ENCODE measurements around the gene SBSN. TPM values are rescaled to one million over a fixed set of nuclear protein-coding genes. Genes with fewer than 3 reads are reported as not detected.

SBSN gene
- total and polyA plus RNA-seq, 4 donors: 0.08 to 0.39 (median 0.09) TPM; not detected in 1

DNA sequence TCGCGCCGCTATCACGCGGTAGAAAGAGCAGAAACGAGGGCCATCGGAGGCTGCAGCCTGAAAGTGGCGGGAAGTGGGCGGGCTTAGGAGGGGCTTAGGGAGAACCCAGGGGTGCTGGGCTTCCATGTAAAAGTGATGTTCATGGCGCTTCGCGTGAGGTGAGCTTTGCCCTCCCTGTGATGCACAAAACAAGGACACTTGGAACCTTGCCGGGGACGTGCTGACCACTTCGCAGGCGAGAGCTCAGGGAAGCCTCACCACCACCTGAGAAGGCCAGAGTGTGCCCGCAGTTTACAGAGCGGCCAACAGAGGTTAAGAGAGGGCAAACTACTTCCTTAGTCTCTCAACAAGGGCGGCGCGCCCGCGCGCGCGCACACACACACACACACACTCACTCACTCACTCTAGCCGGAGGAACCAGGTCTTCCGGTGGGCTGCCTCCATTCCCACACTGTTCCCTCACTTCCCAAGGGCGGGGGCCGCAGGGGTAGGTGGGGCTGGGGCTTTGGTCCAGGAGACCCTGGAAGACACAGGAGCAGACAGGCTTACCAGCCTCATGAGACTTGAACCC is 5.8 kb upstream of the SBSN start:
- Histone ChIP-seq H3K4me1 (ENCODE audit: control insufficient read depth in 5 of 5, insufficient read depth in 5 of 5, low read length in 5 of 5) (peaks cover 0 to 7% (median 5%) of the 10 kb centered on the region in 5 donors), H3K27ac (ENCODE audit: low read depth in 1 of 2, low read length in 1 of 2) (no peak overlapping the region), H3K27me3 (ENCODE audit: control insufficient read depth in 3 of 3, insufficient read depth in 3 of 3, low read length in 2 of 3) (peaks cover 3 to 32% (median 8%) of the 10 kb centered on the region in 3 donors), H3K9me3 (ENCODE audit: control insufficient read depth in 4 of 4, insufficient read depth in 3 of 4, low read length in 3 of 4) (peaks cover 0 to 1% (median 0%) of the 10 kb centered on the region in 4 donors), H3K36me3 (ENCODE audit: control insufficient read depth in 4 of 4, insufficient read depth in 4 of 4, low read length in 4 of 4) (no peaks in the 10 kb centered on the region), H3K4me3 (no peak overlapping the region), H3K9ac (ENCODE audit: insufficient read depth in 1 of 2, low read length in 2 of 2) (no peak overlapping the region)
- WGBS, 2 donors: 1 to 2% methylated on average over 30 of the region's 30 CpGs
- TF ChIP-seq, protein P1, sequence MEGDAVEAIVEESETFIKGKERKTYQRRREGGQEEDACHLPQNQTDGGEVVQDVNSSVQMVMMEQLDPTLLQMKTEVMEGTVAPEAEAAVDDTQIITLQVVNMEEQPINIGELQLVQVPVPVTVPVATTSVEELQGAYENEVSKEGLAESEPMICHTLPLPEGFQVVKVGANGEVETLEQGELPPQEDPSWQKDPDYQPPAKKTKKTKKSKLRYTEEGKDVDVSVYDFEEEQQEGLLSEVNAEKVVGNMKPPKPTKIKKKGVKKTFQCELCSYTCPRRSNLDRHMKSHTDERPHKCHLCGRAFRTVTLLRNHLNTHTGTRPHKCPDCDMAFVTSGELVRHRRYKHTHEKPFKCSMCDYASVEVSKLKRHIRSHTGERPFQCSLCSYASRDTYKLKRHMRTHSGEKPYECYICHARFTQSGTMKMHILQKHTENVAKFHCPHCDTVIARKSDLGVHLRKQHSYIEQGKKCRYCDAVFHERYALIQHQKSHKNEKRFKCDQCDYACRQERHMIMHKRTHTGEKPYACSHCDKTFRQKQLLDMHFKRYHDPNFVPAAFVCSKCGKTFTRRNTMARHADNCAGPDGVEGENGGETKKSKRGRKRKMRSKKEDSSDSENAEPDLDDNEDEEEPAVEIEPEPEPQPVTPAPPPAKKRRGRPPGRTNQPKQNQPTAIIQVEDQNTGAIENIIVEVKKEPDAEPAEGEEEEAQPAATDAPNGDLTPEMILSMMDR (IDR thresholded peaks at IDR 0.05; ENCODE audit: control extremely low read depth, extremely low read depth): no peak
- DNase-seq (peak; percentile 38 to 73 (median 64)), ATAC-seq (ENCODE audit: insufficient read depth, low FRiP score) (no peak)

DNA sequence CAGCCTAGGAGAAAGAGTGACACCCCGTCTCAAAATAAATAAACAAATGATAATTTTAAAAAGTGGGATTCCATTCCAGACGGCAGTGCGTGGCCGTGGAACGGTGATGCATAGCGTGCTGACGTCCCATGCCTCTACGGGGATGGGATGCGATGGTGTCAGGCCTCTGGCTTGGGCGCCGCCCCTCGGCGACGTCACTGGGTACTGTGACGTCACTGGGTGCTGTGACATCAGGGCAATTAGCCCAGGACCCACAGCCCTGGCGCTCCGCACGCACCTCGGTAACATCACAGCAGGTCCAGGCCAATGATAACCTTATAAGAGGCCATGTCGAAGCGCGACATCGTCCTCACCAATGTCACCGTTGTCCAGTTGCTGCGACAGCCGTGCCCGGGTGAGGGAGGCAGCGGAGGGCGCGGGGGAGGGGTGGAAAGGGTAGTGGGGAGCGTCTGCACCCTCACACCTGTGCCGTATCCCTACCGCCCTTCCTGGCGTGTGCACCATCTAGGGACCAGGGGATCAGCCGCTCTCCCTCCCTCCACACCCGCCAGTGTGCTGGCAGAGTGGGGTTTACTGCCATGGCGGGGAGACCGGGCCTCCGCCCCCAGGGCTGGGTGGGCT is 5.2 kb upstream of the SBSN start, which contains the start of gene GAPDHS:
GAPDHS (plus strand) TSS at position 256 of the 621 bp plus-strand sequence; CDS start at position 328, 72 bp downstream.
- H3K4me3 ChIP-seq: no peak within 1 kb of the TSS
- H3K4me1 ChIP-seq (ENCODE audit: control insufficient read depth in 5 of 5, insufficient read depth in 5 of 5, low read length in 5 of 5): peaks cover 0 to 7% (median 5%) of the 10 kb centered on the region in 5 donors
- no peak for ATAC-seq (ENCODE audit: insufficient read depth, low FRiP score)
- TF ChIP-seq, protein P1 (IDR thresholded peaks at IDR 0.05; ENCODE audit: control extremely low read depth, extremely low read depth): no peak
- H3K27ac ChIP-seq (ENCODE audit: low read depth in 1 of 2, low read length in 1 of 2): no peak within 1 kb of the TSS
- peaks cover 0 to 1% (median 0%) of the 10 kb centered on the region in 4 donors for H3K9me3 ChIP-seq (ENCODE audit: control insufficient read depth in 4 of 4, insufficient read depth in 3 of 4, low read length in 3 of 4)
- H3K9ac ChIP-seq (ENCODE audit: insufficient read depth in 1 of 2, low read length in 2 of 2): no peak within 1 kb of the TSS
- no peak for DNase-seq
- WGBS, 2 donors: 37 to 41% methylated on average over 39 of the region's 39 CpGs
- H3K27me3 ChIP-seq (ENCODE audit: control insufficient read depth in 3 of 3, insufficient read depth in 3 of 3, low read length in 2 of 3): peaks cover 3 to 32% (median 8%) of the 10 kb centered on the region in 3 donors
- H3K36me3 ChIP-seq (ENCODE audit: control insufficient read depth in 4 of 4, insufficient read depth in 4 of 4, low read length in 4 of 4): no peaks in the 10 kb centered on the region

DNA sequence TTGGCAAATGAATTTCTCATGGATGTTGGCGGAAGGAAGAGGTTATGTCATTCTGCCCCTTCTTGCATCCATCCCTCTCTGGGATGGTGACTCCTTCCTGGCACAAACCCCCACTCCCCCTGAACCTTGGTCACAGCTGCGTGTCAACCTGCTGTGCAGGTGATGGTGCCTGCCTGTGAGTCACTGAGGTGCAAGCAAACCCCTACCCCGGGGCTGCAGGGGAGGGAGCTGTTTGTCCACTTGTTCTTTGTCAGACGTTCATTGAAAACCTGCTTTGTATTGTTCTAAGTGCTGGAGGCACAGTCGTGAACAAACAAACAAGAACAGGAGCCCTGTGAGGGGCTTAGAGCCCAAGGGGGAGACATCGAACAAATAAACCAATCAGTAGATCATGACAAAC is 3.2 kb upstream of the SBSN start:
- Histone ChIP-seq H3K36me3 (ENCODE audit: control insufficient read depth in 4 of 4, insufficient read depth in 4 of 4, low read length in 4 of 4) (no peaks in the 10 kb centered on the region), H3K4me1 (ENCODE audit: control insufficient read depth in 5 of 5, insufficient read depth in 5 of 5, low read length in 5 of 5) (peaks cover 0 to 7% (median 5%) of the 10 kb centered on the region in 5 donors), H3K27ac (ENCODE audit: low read depth in 1 of 2, low read length in 1 of 2) (no peak overlapping the region), H3K4me3 (no peak overlapping the region), H3K9ac (ENCODE audit: insufficient read depth in 1 of 2, low read length in 2 of 2) (no peak overlapping the region), H3K27me3 (ENCODE audit: control insufficient read depth in 3 of 3, insufficient read depth in 3 of 3, low read length in 2 of 3) (peaks cover 3 to 32% (median 8%) of the 10 kb centered on the region in 3 donors), H3K9me3 (ENCODE audit: control insufficient read depth in 4 of 4, insufficient read depth in 3 of 4, low read length in 3 of 4) (no peaks in the 10 kb centered on the region)
- DNase-seq (no peak), ATAC-seq (ENCODE audit: insufficient read depth, low FRiP score) (no peak)
- 54 to 65% methylated on average over 6 of the region's 6 CpGs for WGBS, 2 donors
- TF ChIP-seq, protein P1 (IDR thresholded peaks at IDR 0.05; ENCODE audit: control extremely low read depth, extremely low read depth): no peak

Measured in lung (tissue), 12 donors.